ENCODE data around the gene TENM3. TPM values are rescaled to one million over a fixed set of nuclear protein-coding genes. Genes with fewer than 3 reads are reported as not detected.

Gene TENM3
- total and polyA plus RNA-seq, 10 of the 15 experiments (the other 5 are each of a cell fraction or from before 2014, with no cell fraction given), result 0.01 to 1.7 (median 0.08) TPM; not detected in 2

DNA sequence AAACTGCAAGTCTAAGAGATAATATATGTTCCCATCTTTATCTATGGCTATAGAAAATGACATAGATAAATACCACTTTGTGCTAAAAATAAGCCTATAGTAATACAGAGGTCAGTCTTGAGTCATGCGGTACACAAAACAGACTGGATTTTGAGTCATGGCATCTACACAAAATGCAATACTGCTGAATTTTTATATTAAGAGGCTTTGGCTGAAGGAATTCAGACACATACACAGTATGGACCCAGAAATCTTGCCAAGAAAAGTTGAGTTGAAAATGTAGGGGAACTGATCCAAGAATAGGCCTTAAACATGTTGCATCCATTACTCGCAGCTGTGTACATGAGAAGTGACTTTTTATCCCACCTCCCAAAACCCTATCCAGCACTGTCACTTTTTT, 184.4 kb downstream of the TENM3 start (continued):
- TF ChIP-seq EED (IDR thresholded peaks at IDR 0.05; ENCODE audit: low read depth), result no peak

DNA sequence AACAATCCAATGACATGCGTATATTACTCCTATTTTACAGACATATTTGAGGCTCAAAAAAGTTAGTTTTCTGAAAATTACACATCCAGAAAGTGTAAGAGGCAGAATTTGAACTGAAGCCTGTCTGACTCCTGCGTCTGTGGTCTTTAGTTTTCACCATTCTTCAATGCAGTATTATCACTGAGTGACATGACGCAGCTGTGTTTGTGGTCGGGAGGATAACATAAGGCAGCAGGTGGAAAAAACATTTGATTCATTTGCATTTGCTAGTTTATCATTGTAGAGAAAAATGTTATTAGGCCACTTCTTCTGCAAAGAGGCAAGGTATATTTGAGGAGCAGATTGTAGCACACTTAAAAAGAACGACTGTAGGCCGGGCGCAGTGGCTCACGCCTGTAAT, 186.7 kb downstream of the TENM3 start:
- no peak for DNase-seq (ENCODE audit: low read depth, low spot score)
- no peaks in the 10 kb centered on the region for H3K4me1 ChIP-seq (ENCODE audit: control insufficient read depth, insufficient read depth, low read length)
- no peaks in the 10 kb centered on the region for H3K79me2 ChIP-seq (ENCODE audit: control insufficient read depth, insufficient read depth, low read length)
- no peak overlapping the region for H2AFZ ChIP-seq (ENCODE audit: control insufficient read depth, low read depth, low read length)
- ATAC-seq, result no peak
- no peak overlapping the region for H3K4me2 ChIP-seq (ENCODE audit: control insufficient read depth, insufficient read depth)
- no peak overlapping the region for H3K9ac ChIP-seq (ENCODE audit: control insufficient read depth, insufficient read depth, low read length)
- H3K36me3 ChIP-seq (ENCODE audit: control insufficient read depth in 2 of 2, insufficient read depth in 2 of 2, low read length in 1 of 2), result no peaks in the 10 kb centered on the region
- no TSS peak for BruUV-seq (replicated peaks)
- SMC1A ChIA-PET (ENCODE audit: uncharacterized antibody, unreplicated experiment), result no interaction called here
- no peak overlapping the region for H3K4me3 ChIP-seq
- RAD21 ChIA-PET (ENCODE audit: unreplicated experiment), result no interaction called here
- FAIRE-seq, result no peak
- CTCF ChIA-PET, result no interaction called here
- in situ Hi-C loops (cut with MboI), result no loop called here
- POLR2A ChIA-PET, result no interaction called here
- H3K27me3 ChIP-seq (replicated peaks in 1 of 2; ENCODE audit: control insufficient read depth in 2 of 2, insufficient read depth in 2 of 2, low read length in 1 of 2), result no peaks in the 10 kb centered on the region
- WGBS (ENCODE audit: insufficient coverage, insufficient replicate concordance, low lambda C conversion rate, missing lambda C conversion rate), result 63% methylated on average over 8 of the region's 8 CpGs
- no peak for TF ChIP-seq SUPT20H (IDR thresholded peaks at IDR 0.05; ENCODE audit: borderline replicate concordance, control insufficient read depth, low read depth, low read length)
- TF ChIP-seq ZBED1 (IDR thresholded peaks at IDR 0.05; ENCODE audit: borderline replicate concordance), result no peak
- no peak for TF ChIP-seq IRF4 (IDR thresholded peaks at IDR 0.05; ENCODE audit: low read depth, low read length)
- TF ChIP-seq EGR1 (IDR thresholded peaks at IDR 0.05; ENCODE audit: borderline replicate concordance in 1 of 2, low read depth in 2 of 2, low read length in 2 of 2), result no peak
- TF ChIP-seq RELA (IDR thresholded peaks at IDR 0.05; ENCODE audit: borderline replicate concordance, partially characterized antibody), result no peak
- no peak for TF ChIP-seq CBX5 (IDR thresholded peaks at IDR 0.05; ENCODE audit: low read depth)
- no peak for TF ChIP-seq PKNOX1 (IDR thresholded peaks at IDR 0.05)
- no peak overlapping the region for H3K27ac ChIP-seq (ENCODE audit: control insufficient read depth, insufficient read depth)
- intact Hi-C loops (cut with micrococcal nuclease; ENCODE audit: unreplicated experiment), result no loop called here
- H4K20me1 ChIP-seq (ENCODE audit: control insufficient read depth, insufficient read depth), result no peaks in the 10 kb centered on the region
- no peaks in the 10 kb centered on the region for H3K9me3 ChIP-seq (replicated peaks; ENCODE audit: control insufficient read depth, insufficient read depth, low read length)

Measured in GM12878 (cell line).